Mesenchymal stem cell (in vitro differentiated cells and primary cell): ENCODE data around the gene NUP43.

Experiments used
- DNase-seq: peaks from one replicate; pipeline ENCODE4 v3.0.0-alpha.2; 2013
- H2AFZ ChIP-seq: one replicate; pipeline ENCODE4 v1.6.1; 2013; ENCODE audit warnings: low read depth, mild to moderate bottlenecking, control low read depth, inconsistent platforms, low read length, moderate library complexity
- H2AK5ac ChIP-seq: 2 replicates; pipeline ENCODE4 v1.6.1; 2013; ENCODE audit warnings: low read length, moderate library complexity, mild to moderate bottlenecking, inconsistent platforms; ENCODE audit not compliant: severe bottlenecking
- H2BK120ac ChIP-seq: one replicate; pipeline ENCODE4 v1.6.1; 2013; ENCODE audit warnings: low read depth, mild to moderate bottlenecking, inconsistent platforms, low read length, moderate library complexity
- H2BK12ac ChIP-seq, 2 experiments: one replicate each; pipeline ENCODE4 v1.6.1; 2013; ENCODE audit warnings: inconsistent platforms in 2 of 2, low read length in 2 of 2, mild to moderate bottlenecking in 2 of 2, moderate library complexity in 2 of 2, control low read depth in 1 of 2
- H2BK15ac ChIP-seq: one replicate; pipeline ENCODE4 v1.6.1; 2013; ENCODE audit warnings: mild to moderate bottlenecking, low read depth, inconsistent platforms; ENCODE audit not compliant: poor library complexity, severe bottlenecking
- H2BK5ac ChIP-seq: 2 replicates; pipeline ENCODE4 v1.6.1; 2013; ENCODE audit warnings: low read depth, mild to moderate bottlenecking, low read length, control low read depth, inconsistent platforms; ENCODE audit not compliant: poor library complexity, severe bottlenecking
- H3K14ac ChIP-seq, 2 experiments: one replicate each; pipeline ENCODE4 v1.6.1; 2013; ENCODE audit warnings: inconsistent platforms in 2 of 2, low read length in 2 of 2, control low read depth in 1 of 2, mild to moderate bottlenecking in 1 of 2, moderate library complexity in 1 of 2
- H3K18ac ChIP-seq, 2 experiments: one replicate each; pipeline ENCODE4 v1.6.1; 2013; ENCODE audit warnings: inconsistent platforms in 2 of 2, low read length in 2 of 2, control low read depth in 1 of 2, low read depth in 1 of 2, mild to moderate bottlenecking in 1 of 2
- H3K23ac ChIP-seq, 2 experiments: one replicate each; pipeline ENCODE4 v1.6.1; 2013; ENCODE audit warnings: inconsistent platforms in 2 of 2, low read length in 2 of 2, mild to moderate bottlenecking in 2 of 2, moderate library complexity in 2 of 2, control low read depth in 1 of 2
- H3K27ac ChIP-seq: 2 replicates; pipeline ENCODE4 v1.5.1; 2013; ENCODE audit warnings: mild to moderate bottlenecking, moderate library complexity, low read length, control low read depth, inconsistent platforms; ENCODE audit not compliant: poor library complexity, severe bottlenecking
- H3K27me3 ChIP-seq, 2 experiments: 2 replicates each; pipeline versions ENCODE4 v1.6.1 to v1.7.0; 2013; ENCODE audit warnings: low read length in 2 of 2, mild to moderate bottlenecking in 2 of 2, moderate library complexity in 2 of 2, control low read depth in 1 of 2, inconsistent platforms in 1 of 2; ENCODE audit not compliant: control insufficient read depth in 1 of 2, insufficient read depth in 1 of 2
- H3K36me3 ChIP-seq, 2 experiments: 2 replicates each; pipeline versions ENCODE4 v1.6.1 to v1.7.0; 2013; ENCODE audit warnings: low read length in 2 of 2, control low read depth in 1 of 2, inconsistent platforms in 1 of 2, low read depth in 1 of 2, mild to moderate bottlenecking in 1 of 2; ENCODE audit not compliant: insufficient read depth in 2 of 2, control insufficient read depth in 1 of 2
- H3K4ac ChIP-seq, 2 experiments: one replicate each; pipeline ENCODE4 v1.6.1; 2013; ENCODE audit warnings: inconsistent platforms in 2 of 2, low read length in 2 of 2, mild to moderate bottlenecking in 2 of 2, moderate library complexity in 2 of 2, control low read depth in 1 of 2, low read depth in 1 of 2
- H3K4me1 ChIP-seq: 2 replicates; pipeline ENCODE4 v1.6.1; 2013; ENCODE audit warnings: low read depth, low read length, control low read depth; ENCODE audit not compliant: control insufficient read depth, insufficient read depth
- H3K4me2 ChIP-seq: 2 replicates; pipeline ENCODE4 v1.6.1; 2013; ENCODE audit warnings: low read length, mild to moderate bottlenecking, inconsistent platforms; ENCODE audit not compliant: poor library complexity, severe bottlenecking
- H3K4me3 ChIP-seq, 2 experiments: 2 replicates each; pipeline versions ENCODE4 v1.5.1 to v1.7.0; 2013; ENCODE audit warnings: low read length in 2 of 2, mild to moderate bottlenecking in 2 of 2, control low read depth in 1 of 2, low read depth in 1 of 2; ENCODE audit not compliant: insufficient read depth in 1 of 2
- H3K79me1 ChIP-seq: replicated peaks from 2 replicates; pipeline ENCODE4 v1.6.1; 2013; ENCODE audit warnings: mild to moderate bottlenecking, control low read depth, low read length, inconsistent platforms; ENCODE audit not compliant: poor library complexity, severe bottlenecking
- H3K9ac ChIP-seq: 2 replicates; pipeline ENCODE4 v1.7.0; 2013; ENCODE audit warnings: mild to moderate bottlenecking, low read length, moderate library complexity
- H3K9me3 ChIP-seq: 2 replicates; pipeline ENCODE4 v1.7.0; 2013; ENCODE audit warnings: mild to moderate bottlenecking, low read length; ENCODE audit not compliant: control insufficient read depth
- H4K8ac ChIP-seq: one replicate; pipeline ENCODE4 v1.6.1; 2013; ENCODE audit warnings: inconsistent platforms, mild to moderate bottlenecking, low read length, moderate library complexity
- H4K91ac ChIP-seq: one replicate; pipeline ENCODE4 v1.6.1; 2013; ENCODE audit warnings: mild to moderate bottlenecking, low read length, inconsistent platforms
- WGBS: methylation state at CpG from one replicate; pipeline ENCODE4 v1.1.7; 2013; ENCODE audit warnings: mixed read lengths; 5-methylcytosine and 5-hydroxymethylcytosine counted together

The NUP43 gene

GRCh38 chr6:149717588-149718458 is 28.5 kb downstream of the NUP43 start, which contains the start of gene LATS1:
TSS of gene LATS1 (minus strand) at chr6:149718101. CDS start at chr6:149702126, 15,975 bp downstream.
- peak within 1 kb of the TSS; percentile 99 for H4K91ac ChIP-seq
- peak within 1 kb of the TSS; percentile 93 for H3K9ac ChIP-seq
- H2BK5ac ChIP-seq: peak within 1 kb of the TSS; percentile 79
- peaks cover 0 to under 1% of the 10 kb centered on the region in 2 experiments for H3K36me3 ChIP-seq
- peak within 1 kb of the TSS in 1 of 2 experiments; percentile 49 for H2BK12ac ChIP-seq
- peak within 1 kb of the TSS; percentile 94 for H4K8ac ChIP-seq
- H2BK120ac ChIP-seq: peak within 1 kb of the TSS; percentile 58
- H2BK15ac ChIP-seq: peak within 1 kb of the TSS; percentile 60
- peak within 1 kb of the TSS; percentile 93 to 97 for H3K4me3 ChIP-seq
- under 1% methylated on average over 71 of the region's 82 CpGs for WGBS
- H3K4ac ChIP-seq: peak within 1 kb of the TSS; percentile 16 to 95
- H3K4me2 ChIP-seq: peak within 1 kb of the TSS; percentile 79
- H3K27ac ChIP-seq: peak within 1 kb of the TSS; percentile 78
- no peaks in the 10 kb centered on the region for H3K27me3 ChIP-seq
- peak within 1 kb of the TSS in 1 of 2 experiments; percentile 99 for H3K23ac ChIP-seq
- H3K79me1 ChIP-seq: no peaks in the 10 kb centered on the region
- H3K14ac ChIP-seq: peak within 1 kb of the TSS in 1 of 2 experiments; percentile 97
- peak within 1 kb of the TSS; percentile 99 for H3K18ac ChIP-seq
- no peaks in the 10 kb centered on the region for H3K4me1 ChIP-seq
- no peaks in the 10 kb centered on the region for H3K9me3 ChIP-seq
- H2AFZ ChIP-seq: peak within 1 kb of the TSS; percentile 87
- DNase-seq: peak; percentile 88
- H2AK5ac ChIP-seq: no peak within 1 kb of the TSS

GRCh38 chr6:149717255-149717587 is 29.1 kb downstream of the NUP43 start:
- Histone ChIP-seq H3K4me2 (peak overlapping the region; percentile 49), H4K8ac (peak overlapping the region; percentile 94), H3K36me3 (no peaks in the 10 kb centered on the region), H3K79me1 (no peaks in the 10 kb centered on the region), H3K9me3 (no peaks in the 10 kb centered on the region), H3K4ac (peak overlapping the region; percentile 16 to 95), H2AK5ac (no peak overlapping the region), H3K27me3 (no peaks in the 10 kb centered on the region), H3K4me1 (no peaks in the 10 kb centered on the region), H2BK15ac (no peak overlapping the region), H3K4me3 (peak overlapping the region; percentile 93 to 97), H3K14ac (peak overlapping the region in 1 of 2 experiments; percentile 95), H3K23ac (peak overlapping the region in 1 of 2 experiments; percentile 99), H3K18ac (peak overlapping the region; percentile 97 to 99), H3K9ac (peak overlapping the region; percentile 93), H4K91ac (no peak overlapping the region), H2BK120ac (peak overlapping the region; percentile 58), H2BK12ac (no peak overlapping the region), H2AFZ (peak overlapping the region; percentile 87), H3K27ac (peak overlapping the region; percentile 78), H2BK5ac (no peak overlapping the region)
- no peak for DNase-seq
- under 1% methylated on average over 9 of the region's 9 CpGs for WGBS

- H3K9me3 ChIP-seq: no peaks in the 10 kb centered on the region
- H3K18ac ChIP-seq: no peak overlapping the region
- H2BK120ac ChIP-seq: no peak overlapping the region
- H3K14ac ChIP-seq: no peak overlapping the region
- H4K91ac ChIP-seq: no peak overlapping the region
- no peak overlapping the region for H2AK5ac ChIP-seq
- H3K4ac ChIP-seq: no peak overlapping the region
- DNase-seq: peak; percentile 16
- H2AFZ ChIP-seq: no peak overlapping the region
- no peaks in the 10 kb centered on the region for H3K4me1 ChIP-seq
- WGBS: 85% methylated on average over 6 of the region's 8 CpGs
- H3K9ac ChIP-seq: peak overlapping the region; percentile 93
- H3K27ac ChIP-seq: no peak overlapping the region
- no peak overlapping the region for H2BK12ac ChIP-seq
- no peaks in the 10 kb centered on the region for H3K27me3 ChIP-seq
- H2BK5ac ChIP-seq: no peak overlapping the region
- no peak overlapping the region for H2BK15ac ChIP-seq
- no peaks in the 10 kb centered on the region for H3K36me3 ChIP-seq
- peak overlapping the region; percentile 64 for H3K4me2 ChIP-seq
- peak overlapping the region in 1 of 2 experiments; percentile 97 for H3K4me3 ChIP-seq
- H3K79me1 ChIP-seq: no peaks in the 10 kb centered on the region
- H4K8ac ChIP-seq: no peak overlapping the region
- H3K23ac ChIP-seq: no peak overlapping the region
These were observed 30.0 kb downstream of the NUP43 start for GRCh38 chr6:149716181-149716963.

GRCh38 chr6:149714442-149714841 is 31.9 kb downstream of the NUP43 start:
- no peak overlapping the region for H3K9ac ChIP-seq
- H3K27me3 ChIP-seq: no peaks in the 10 kb centered on the region
- no peak overlapping the region for H2BK15ac ChIP-seq
- H2AFZ ChIP-seq: no peak overlapping the region
- H4K8ac ChIP-seq: no peak overlapping the region
- H2BK5ac ChIP-seq: no peak overlapping the region
- no peak overlapping the region for H3K18ac ChIP-seq
- H3K27ac ChIP-seq: no peak overlapping the region
- WGBS: 100% methylated on average over 1 of the region's 1 CpG
- H3K4me1 ChIP-seq: no peaks in the 10 kb centered on the region
- no peak overlapping the region for H3K4ac ChIP-seq
- no peak overlapping the region for H4K91ac ChIP-seq
- H3K79me1 ChIP-seq: no peaks in the 10 kb centered on the region
- no peak overlapping the region for H3K14ac ChIP-seq
- DNase-seq: no peak
- no peak overlapping the region for H2BK12ac ChIP-seq
- H3K4me3 ChIP-seq: no peak overlapping the region
- no peak overlapping the region for H2BK120ac ChIP-seq
- no peaks in the 10 kb centered on the region for H3K36me3 ChIP-seq
- H3K9me3 ChIP-seq: no peaks in the 10 kb centered on the region
- H2AK5ac ChIP-seq: no peak overlapping the region
- no peak overlapping the region for H3K23ac ChIP-seq
- H3K4me2 ChIP-seq: no peak overlapping the region
